GM12865 (cell line): Measurements from ENCODE around the gene CMTM1.

Source experiments
- DNase-seq: peaks from one replicate; pipeline ENCODE4 v3.0.0; 2010; ENCODE audit warnings: low read depth
- H3K4me3 ChIP-seq: 2 replicates; pipeline ENCODE4 v1.5.1; 2011; ENCODE audit warnings: mild to moderate bottlenecking, low read depth, low read length, control low read depth
- TF ChIP-seq, protein P1 (sequence below): IDR thresholded peaks from 2 replicates; pipeline ENCODE4 v1.5.1; 2011; ENCODE audit warnings: low read length, control low read depth, low read depth, inconsistent platforms; ENCODE audit not compliant: insufficient read depth; ENCODE audit errors: missing control alignments

Gene CMTM1

GRCh38 chr16:66585481-66586239 lies 19.4 kb downstream of the CMTM1 start:
- no peak overlapping the region for H3K4me3 ChIP-seq
- no peak for DNase-seq
- TF ChIP-seq, protein P1, sequence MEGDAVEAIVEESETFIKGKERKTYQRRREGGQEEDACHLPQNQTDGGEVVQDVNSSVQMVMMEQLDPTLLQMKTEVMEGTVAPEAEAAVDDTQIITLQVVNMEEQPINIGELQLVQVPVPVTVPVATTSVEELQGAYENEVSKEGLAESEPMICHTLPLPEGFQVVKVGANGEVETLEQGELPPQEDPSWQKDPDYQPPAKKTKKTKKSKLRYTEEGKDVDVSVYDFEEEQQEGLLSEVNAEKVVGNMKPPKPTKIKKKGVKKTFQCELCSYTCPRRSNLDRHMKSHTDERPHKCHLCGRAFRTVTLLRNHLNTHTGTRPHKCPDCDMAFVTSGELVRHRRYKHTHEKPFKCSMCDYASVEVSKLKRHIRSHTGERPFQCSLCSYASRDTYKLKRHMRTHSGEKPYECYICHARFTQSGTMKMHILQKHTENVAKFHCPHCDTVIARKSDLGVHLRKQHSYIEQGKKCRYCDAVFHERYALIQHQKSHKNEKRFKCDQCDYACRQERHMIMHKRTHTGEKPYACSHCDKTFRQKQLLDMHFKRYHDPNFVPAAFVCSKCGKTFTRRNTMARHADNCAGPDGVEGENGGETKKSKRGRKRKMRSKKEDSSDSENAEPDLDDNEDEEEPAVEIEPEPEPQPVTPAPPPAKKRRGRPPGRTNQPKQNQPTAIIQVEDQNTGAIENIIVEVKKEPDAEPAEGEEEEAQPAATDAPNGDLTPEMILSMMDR = no peak

- TF ChIP-seq, protein P1 = no peak
- DNase-seq = no peak
- H3K4me3 ChIP-seq = no peak overlapping the region
Observed at GRCh38 chr16:66587881-66588600, 21.8 kb downstream of the CMTM1 start.

- no peak overlapping the region for H3K4me3 ChIP-seq
- TF ChIP-seq, protein P1 = peak; percentile 77
- peak; percentile 73 for DNase-seq
Observed at GRCh38 chr16:66588981-66589713, 22.9 kb downstream of the CMTM1 start.

- no peak overlapping the region for H3K4me3 ChIP-seq
- TF ChIP-seq, protein P1 = no peak
- DNase-seq = peak; percentile 52
Observed at GRCh38 chr16:66590322-66590721, 24.1 kb downstream of the CMTM1 start.

DNA sequence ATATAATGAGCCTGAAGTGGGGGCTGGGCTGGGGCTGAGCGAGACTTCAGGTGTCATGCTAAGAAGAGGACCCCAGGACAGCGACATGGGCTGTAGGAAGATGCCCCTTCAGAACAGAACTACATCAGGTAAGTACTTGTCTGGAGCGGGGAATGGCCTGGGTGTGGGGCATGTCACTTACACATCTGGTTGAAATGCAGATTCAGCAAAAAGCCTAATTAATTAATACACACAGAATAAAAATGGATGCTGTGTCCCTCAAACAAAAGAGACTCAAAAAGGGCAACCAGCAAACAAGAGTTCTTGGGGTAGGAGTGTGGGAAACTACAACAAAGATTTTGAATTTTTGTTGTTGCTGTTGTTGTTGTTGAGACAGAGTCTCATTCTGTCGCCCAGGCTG lies 24.8 kb downstream of the CMTM1 start:
- TF ChIP-seq, protein P1 = no peak
- no peak for DNase-seq
- H3K4me3 ChIP-seq = no peak overlapping the region

DNA sequence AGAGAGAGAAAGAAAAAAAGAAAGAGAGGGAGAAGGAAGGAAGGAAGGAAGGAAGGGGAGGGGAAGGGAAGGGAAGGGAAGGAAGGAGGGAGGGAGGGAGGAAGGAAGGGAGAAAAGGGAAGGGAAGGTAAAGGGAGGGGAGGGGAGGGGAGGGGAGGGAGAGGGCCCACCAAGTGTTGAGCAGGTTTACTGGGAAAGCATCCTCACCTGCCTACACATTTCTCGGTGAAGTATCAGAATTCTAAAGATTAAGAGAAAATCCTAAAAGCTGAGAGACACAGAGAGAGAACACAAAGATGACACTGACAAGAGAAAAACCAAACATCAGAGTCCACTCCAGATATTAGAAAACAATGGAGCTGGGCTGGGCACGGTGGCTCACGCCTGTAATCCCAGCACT lies 26.0 kb downstream of the CMTM1 start:
- no peak for DNase-seq
- TF ChIP-seq, protein P1 = no peak
- H3K4me3 ChIP-seq = no peak overlapping the region
